Middle frontal gyrus (tissue), 1 donor: ENCODE measurements around the gene NTNG2.

Experiments
- DNase-seq: peaks from one replicate; pipeline ENCODE4 v3.0.0-alpha.2; 2015; ENCODE audit warnings: low spot score; ENCODE audit errors: extremely low spot score

NTNG2 gene

DNA sequence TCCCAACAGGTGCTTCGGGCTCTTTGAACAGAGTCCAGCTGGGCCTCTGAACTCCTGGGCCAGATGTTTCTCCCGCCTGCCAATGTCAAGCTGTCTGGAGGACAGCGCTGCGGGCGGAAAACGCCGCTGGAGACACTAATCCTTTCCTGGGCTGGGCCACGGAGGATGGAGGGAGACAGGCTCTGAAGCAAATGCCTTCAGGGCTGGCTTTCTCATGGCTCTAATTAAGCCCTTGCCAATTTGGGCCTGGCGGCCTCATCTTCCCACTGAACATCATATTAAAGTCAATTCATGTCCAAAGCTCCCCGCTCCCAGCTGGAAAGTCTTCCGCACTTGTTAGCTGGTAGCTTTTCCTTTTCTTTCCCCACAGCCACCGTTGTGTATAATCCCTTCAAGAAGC, 72.7 kb downstream of the NTNG2 start:
- no peak for DNase-seq

DNA sequence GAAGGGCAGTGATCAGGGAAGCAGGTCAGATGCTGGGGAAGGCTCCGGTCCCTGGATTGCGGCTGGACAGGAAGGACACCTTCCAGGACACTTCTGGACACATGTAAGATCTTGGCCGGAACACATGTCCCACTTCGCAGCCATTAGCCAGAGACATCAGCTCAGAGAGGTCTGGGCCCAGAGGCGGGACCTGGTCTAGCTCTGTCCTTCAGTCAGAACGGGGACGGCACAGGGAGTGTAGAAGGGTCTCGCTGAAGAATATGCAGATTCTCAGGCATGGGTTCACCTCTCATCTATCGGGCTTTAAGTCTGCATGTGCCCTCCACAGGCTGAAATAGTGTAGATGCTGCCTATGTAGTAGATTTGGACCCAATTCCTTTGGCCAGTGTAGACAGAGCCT, 73.3 kb downstream of the NTNG2 start:
- DNase-seq, result no peak

DNA sequence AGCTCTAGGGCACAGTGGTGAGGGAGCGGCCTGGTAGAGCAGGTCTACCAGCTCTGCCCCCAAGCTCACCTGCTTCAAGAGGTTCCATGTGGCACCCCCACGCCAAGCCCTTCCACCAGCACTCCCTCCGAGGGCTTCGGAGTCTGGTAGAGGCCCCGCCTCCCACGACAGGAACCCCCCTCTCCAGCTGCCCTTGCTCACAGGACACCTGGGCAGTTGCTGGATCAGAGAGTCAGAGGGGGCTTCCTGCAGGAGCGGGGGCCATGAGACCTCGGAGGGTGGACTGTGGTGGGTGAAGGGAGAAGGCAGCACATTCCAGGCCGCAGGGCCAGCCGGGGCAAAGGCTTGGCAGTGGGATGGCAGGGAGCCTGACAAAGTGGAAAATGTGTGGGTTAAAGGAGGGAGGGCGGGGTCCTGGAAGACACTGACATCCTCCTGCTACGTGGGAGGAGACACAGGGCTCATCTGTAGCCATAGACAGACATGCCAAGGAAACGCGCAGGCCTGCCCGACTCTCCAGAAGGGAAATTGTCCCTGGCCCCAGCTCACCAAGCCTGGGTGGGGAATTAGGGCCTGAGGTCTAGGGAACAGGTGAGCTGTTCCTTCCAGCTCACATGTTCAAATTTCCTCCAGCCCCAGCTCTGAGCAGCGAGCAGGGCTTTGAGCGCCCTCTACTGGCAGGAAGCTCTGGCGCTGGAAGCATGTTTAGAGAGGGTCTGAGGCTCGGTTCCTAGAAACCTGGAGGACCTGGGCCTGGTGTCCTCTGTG, 74.2 kb downstream of the NTNG2 start:
- DNase-seq, result peak; percentile 56

DNA sequence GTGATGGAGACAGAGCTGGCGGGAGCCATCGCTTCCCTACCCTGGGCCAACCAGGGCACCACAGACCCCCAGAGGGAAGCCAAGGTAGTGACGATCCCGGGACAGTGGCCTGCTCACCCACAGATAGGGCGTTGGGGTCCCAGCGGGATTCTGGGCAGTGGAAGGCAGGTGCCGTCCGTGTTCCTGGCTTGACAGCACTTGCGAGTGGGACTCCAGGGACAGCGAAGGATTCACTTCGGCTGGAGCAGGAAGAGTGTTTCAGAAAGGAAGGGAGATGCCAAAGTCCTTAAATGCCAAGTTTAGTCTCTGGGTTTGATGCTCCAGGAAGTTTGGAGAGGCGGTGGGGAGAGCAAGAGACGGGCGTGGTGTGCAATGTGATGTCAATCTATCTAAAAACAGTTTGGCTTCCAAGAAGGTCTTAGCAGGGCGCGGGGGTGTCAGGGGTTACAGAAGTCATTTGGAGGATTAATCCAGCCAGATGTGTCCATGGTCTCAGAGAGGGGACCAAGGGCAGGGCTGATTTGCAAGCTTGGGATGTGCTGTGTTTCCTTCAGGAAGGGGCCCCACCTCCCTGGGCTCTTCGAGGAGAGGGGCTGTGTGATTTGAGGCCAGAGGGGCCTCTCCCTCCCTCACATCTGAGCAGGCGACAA, 74.9 kb downstream of the NTNG2 start:
- DNase-seq, result no peak

DNA sequence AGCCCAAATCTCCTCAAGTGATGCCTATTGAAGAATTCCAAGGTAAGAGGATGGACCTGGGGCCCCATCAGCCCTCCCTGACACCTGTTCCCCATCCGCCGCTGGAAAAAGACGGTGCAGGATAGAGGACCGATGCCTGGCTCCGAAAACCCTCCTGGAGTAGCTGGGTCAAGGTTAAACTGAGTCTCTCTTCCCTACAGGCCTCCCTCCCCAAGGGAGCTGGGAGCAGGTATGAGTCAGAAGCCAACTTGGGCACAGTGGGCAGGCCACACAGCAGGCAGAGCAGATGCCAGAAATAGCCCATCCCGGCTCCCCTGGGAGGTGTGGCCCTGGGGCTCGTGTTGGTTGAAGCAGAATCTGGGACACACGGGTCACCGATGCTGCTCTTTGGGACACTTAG, 75.6 kb downstream of the NTNG2 start:
- DNase-seq, result no peak

DNA sequence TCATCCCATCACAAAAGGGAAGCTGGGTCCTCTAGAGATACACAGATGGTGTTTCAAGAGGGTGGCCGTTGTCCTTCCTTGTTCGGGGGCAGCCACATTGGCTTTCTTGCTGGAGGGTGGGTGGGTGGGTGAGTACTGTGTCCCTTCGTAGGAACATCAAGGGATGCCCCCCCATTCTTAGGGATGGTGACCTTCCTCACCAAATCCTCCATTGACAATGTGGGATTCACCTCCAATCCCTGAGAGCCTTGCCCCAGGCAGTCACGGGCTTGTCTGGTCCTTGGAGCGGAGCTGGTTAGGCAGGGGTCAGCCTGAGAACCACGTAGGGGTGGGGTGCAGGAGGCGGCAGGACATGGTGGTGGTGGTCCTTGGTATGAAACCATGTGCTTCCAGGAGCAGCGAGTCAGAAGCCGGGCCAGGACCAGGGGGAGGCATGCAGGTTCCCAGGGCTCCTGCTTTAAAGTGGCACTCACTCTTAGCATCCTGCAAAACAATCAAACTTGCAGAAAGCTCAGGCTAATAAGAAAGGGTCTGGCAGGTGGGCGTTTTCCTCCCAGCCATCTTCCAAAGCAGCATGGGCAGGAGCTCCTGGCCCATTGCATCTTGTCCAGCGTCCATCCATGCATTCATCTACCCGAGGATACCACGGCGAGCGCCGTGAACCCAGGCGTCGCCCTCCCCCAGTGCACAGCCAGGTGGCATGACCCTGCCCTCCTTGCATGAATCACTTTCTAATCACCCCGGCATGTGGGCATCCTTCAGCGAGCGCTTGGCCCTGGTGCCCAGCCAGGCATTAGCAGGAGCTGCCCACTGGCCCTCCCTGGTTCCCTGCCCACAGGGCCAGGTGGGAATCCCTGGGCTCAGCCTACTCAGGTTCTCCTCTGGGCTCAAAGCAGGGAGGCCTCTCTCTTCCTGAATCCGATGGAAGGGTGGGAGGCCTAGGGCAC, 76.4 kb downstream of the NTNG2 start:
- DNase-seq, result no peak

DNA sequence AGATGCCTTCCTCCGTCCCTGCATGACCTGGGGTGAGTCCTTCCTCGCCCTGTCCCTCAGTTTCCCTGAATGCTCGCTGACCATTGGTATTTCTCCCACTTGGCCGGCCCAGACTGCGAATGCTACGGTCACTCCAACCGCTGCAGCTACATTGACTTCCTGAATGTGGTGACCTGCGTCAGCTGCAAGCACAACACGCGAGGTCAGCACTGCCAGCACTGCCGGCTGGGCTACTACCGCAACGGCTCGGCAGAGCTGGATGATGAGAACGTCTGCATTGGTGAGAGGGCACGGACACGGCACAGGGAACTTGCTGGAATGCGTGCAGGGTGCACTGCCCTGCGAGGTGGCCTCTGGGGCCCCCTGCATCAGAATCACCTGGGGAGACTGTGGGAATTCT, 77.1 kb downstream of the NTNG2 start:
- DNase-seq, result no peak

DNA sequence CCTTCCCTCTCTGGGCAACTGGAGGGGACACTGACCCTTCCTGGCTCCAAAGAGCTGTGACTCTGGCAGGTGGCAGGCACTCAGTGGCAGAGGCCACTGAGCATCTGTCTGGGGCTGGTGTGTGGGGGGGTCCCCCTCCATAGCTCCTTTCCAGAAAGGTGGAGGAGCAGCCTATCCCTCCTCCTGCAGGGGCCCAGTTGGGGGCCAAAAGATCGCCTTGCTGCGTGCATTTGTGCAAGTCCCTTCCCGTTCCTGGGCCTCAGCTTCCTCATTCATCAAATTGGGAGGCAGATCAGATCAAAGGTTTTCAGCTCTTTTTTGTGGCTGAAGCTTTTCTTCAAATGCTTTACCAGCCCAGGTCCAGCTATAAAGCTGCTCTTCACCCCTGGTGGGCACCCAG, 77.7 kb downstream of the NTNG2 start:
- no peak for DNase-seq

DNA sequence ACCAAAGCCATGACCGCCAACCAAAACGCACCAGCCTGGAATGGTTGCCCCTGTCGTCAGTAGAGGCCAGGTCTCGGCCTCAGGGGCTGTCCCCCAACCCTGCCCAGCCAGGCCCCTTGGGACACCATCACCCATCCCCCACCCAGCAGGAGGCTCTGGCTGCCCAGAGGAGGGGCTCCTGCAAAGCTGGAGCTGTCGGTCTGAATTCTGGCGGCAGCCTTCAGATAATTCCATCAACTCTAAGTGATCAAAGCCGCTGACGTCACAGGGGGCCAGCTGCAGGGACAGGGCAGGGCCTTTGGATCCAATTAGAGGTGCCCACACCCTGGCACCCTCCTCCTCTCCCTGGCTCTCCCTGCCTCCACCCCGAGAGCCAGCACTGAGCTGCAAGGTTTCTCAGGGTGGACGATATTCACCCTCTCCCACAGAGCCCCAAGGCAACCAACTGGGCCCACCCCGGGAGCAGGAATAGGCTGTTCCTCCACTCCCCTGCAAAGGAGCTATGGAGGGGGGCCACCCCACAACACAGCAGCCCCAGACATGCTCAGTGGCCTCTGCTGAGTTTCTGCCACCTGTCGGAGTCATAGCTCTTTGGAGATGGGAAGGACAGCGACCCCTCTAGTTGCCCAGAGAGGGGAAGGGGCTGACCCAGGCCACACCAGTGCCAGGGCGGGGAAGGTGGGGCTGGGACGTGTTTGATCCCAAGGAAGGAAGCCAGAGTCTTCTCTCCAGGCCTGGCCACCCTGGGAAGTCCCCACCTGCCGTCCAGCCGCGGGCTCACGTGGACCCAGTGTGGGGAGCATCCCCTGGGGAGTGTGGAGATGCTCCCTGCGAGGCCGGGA, 78.4 kb downstream of the NTNG2 start:
- DNase-seq, result no peak

DNA sequence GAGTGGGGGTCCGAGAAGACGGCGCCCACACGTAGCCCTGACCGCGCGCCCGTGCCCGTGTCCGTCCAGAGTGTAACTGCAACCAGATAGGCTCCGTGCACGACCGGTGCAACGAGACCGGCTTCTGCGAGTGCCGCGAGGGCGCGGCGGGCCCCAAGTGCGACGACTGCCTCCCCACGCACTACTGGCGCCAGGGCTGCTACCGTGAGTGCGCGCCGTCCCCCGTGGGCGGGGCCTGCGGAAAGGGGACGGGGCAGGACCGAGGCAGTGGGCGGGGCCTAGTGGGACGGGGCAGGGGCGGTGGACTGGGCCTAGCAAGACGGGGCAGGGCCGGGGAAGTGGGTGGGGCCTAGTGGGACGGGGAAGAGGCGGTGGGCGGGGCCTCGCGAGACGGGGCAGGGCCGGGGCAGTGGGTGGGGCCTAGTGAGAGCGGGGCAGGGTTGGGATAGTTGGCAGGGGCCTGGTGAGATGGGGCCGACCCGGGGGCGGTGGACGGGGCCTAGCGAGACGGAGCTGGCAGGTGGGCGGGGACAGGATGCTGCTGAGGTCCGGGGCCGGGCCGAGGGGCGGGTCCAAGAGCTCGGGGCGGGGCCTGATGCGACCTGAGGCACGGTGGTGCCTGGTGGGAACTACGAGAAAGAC, 79.1 kb downstream of the NTNG2 start:
- DNase-seq, result peak; percentile 54

DNA sequence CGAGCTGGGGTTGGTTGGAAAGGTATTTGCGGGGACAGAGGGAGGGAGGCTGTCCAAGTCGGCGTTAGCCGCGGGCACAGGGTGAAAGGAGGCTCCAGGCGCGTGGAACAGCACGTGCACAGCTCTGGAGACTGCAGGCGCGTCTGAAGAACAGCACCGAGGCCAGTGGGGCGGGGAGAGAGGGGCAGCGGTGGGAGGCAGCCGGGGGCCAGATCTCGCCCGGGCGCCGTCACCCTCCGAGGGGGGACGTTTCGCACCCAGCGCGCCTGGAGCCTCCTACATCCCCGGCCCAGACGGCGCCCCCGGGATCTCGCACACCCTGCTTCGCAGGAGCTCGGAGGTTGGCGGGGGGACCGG, 79.6 kb downstream of the NTNG2 start:
- DNase-seq, result no peak

DNA sequence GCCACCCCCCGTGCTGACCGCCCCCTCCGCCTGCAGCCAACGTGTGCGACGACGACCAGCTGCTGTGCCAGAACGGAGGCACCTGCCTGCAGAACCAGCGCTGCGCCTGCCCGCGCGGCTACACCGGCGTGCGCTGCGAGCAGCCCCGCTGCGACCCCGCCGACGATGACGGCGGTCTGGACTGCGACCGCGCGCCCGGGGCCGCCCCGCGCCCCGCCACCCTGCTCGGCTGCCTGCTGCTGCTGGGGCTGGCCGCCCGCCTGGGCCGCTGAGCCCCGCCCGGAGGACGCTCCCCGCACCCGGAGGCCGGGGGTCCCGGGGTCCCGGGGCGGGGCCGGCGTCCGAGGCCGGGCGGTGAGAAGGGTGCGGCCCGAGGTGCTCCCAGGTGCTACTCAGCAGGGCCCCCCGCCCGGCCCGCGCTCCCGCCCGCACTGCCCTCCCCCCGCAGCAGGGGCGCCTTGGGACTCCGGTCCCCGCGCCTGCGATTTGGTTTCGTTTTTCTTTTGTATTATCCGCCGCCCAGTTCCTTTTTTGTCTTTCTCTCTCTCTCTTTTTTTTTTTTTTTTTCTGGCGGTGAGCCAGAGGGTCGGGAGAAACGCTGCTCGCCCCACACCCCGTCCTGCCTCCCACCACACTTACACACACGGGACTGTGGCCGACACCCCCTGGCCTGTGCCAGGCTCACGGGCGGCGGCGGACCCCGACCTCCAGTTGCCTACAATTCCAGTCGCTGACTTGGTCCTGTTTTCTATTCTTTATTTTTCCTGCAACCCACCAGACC, 80.2 kb downstream of the NTNG2 start:
- DNase-seq, result no peak

DNA sequence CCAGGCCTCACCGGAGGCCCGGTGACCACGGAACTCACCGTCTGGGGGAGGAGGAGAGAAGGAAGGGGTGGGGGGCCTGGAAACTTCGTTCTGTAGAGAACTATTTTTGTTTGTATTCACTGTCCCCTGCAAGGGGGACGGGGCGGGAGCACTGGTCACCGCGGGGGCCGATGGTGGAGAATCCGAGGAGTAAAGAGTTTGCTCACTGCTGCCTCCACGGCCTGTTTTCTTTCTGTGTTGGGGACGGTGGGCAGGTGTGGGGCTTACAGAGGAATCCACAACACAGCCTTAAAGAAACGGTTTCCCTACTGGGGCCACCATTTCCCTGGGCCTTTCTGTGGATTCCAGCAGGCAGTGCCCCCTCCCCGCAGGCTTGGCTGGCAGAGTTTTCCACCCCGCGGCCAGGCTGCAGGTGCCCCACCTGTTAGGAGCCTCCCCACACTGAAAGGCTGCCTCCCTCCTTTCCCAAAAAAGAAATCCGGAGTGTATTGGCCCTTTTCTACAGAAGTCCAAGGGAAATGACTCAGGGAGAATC, 80.8 kb downstream of the NTNG2 start:
- no peak for DNase-seq

DNA sequence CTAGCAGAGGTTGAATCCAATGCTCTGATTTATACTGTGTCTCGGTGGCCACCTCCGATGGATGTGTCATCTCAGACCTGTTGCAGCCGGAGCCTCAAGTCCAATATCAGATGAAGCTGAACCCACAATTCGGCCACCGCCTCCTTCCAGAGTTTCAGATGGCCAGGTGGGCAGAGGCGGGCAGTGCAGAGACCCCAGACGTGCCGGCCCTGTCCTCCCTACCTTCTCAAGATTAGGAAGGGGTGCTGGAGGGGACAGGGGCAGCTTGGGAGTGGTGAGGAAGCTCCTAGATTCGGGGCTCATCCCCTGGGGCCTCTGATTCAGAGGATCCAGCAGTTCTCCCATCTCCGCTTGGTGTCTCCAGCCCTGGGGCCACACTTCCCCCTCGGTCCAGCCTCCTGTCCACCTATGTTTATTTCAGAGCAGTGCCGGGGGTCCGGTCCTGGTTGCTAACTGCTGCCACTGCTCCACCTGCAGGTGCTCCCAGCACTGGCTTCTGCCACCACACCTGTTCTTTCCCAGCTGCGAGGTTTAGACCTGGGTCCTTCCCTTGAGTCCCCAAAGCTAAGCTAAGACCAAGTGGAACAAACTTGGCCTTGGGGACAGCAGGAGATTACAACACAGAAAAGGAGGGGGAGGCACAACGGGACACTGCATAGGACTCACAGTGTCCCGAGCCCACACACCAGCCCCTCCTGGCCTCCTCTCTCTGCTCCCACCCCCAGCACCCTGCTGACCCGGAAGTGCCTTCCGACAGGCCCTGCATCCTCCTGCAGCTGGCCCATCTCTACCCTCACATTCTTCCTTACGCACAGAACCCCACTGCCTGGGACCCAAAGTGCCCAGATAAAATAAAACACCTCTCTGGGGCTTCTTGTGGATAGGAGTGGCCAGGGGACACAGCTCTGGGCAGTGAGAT, 81.6 kb downstream of the NTNG2 start:
- DNase-seq, result no peak

DNA sequence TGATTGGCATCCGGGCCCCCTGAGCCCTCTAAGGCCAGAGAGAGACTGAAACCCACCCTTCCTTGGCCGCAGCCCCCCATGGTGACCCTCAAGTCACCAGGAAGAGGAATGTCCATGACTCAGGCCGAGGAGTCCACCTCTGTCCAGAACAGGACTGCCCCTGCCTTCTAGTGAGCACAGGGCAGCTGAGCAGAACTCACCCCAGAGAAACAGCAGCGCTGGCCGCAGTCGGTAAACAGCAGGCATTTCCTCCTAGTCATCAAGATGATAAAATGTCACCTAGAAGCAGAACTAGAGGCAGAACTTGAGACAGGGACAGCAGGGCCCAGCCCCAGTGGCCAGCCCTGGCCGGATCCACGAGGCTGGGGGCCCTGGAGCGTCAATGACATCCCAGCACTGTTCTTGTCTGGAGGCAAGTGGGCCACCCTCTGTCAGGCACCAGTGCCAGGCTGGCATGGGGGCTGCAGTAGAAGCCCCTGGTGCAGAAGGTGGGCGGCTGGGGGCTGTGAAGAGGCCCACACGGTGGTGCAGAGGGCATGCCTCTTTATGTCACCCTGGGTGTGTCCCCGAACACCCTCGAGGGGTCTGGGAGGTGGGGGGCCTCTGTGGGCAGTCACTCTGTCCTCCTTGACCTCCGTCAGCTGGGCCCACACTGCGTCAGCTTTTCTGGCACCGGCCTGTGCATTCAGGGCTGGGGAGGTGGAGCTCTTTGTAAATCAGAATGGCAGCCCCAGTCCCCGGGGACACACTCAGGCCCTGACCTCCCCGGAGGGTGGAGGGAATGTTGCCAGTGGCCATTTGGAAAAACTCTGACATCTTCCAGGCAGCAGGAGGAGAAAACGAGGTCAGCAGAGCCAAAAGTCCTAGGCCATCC, 83.0 kb downstream of the NTNG2 start:
- DNase-seq, result no peak

DNA sequence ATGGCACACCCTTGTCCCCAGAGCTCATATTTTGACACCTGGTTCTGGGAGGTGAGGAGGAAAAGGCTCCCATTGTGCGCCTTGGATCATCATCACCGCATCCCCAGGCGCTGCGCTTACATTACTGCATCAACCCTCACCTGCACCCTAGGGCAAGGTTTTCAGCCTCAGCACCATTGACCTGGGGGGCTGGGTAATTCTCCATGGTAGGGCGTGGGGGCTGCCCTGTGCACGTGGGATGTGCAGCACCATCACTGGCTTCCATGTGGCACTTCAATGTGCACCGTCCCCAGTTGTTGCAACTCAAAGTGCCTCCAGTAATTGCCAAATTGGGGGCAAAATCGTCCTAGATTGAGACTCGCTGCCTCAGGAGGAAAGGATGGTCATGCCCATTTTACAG, 83.6 kb downstream of the NTNG2 start:
- no peak for DNase-seq

DNA sequence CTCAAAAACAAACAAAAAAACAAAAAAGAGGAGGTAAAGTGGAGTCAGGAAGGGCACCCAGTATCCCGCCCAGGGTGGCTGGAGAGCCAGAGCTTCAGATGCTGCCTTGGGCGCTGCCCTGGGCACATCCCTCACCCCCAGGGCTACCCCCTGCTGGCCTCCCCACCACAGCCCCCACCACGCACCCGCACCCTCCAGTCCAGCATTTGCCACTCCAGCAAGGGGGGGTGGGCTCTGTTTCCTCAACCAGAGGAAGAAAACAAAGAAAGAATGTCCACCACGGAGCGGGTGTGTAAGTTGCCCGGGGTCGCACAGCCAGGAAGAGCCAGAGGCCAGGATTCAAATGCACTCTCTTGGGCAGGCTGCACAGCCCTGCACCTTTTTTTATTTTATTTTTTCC, 86.1 kb downstream of the NTNG2 start:
- no peak for DNase-seq

DNA sequence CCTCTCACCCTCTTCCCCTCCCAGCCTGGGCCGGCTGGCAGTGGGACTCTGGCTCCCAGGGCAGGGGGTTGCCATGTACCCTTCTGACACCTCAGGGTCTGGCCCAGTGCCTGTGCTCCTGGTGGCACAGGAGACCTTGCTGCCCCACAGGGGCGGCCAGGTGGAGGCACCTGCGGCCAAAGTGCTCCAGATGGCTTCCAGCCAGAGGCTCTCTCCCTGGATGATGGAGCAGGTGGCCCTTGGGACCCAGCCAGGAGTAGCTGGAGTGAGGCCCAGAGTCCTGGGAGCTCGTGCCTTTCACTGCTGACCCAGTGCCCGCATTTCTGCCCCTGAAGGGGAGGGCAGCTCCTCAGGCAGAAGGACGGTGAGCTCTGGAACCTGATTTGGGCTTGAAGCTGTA, 87.3 kb downstream of the NTNG2 start:
- no peak for DNase-seq
